Liver (tissue), 9 donors: Measurements from ENCODE around the gene TGFB1I1. TPM values are rescaled to one million over a fixed set of nuclear protein-coding genes. Genes with fewer than 3 reads are reported as not detected.

Experiments used
- DNase-seq: peaks from one replicate; pipeline ENCODE4 v3.0.0-alpha.2; 2017; ENCODE audit warnings: low spot score
- H3K27ac ChIP-seq, 2 donors: one replicate each; pipeline ENCODE4 v1.7.0; 2013; ENCODE audit warnings: inconsistent platforms in 2 of 2, low read length in 2 of 2, control low read depth in 1 of 2, low read depth in 1 of 2, mild to moderate bottlenecking in 1 of 2
- H3K27me3 ChIP-seq, 4 donors: one replicate each; pipeline versions ENCODE4 v1.6.1 to v1.7.0; 2013; ENCODE audit warnings: low read length in 3 of 4, inconsistent platforms in 1 of 4, mild to moderate bottlenecking in 1 of 4, moderate library complexity in 1 of 4; ENCODE audit not compliant: control insufficient read depth in 4 of 4, insufficient read depth in 4 of 4
- H3K36me3 ChIP-seq, 4 donors: one replicate each; pipeline versions ENCODE4 v1.6.1 to v1.7.0; 2013; ENCODE audit warnings: low read length in 3 of 4, mild to moderate bottlenecking in 3 of 4, low read depth in 1 of 4, moderate library complexity in 1 of 4; ENCODE audit not compliant: control insufficient read depth in 4 of 4, insufficient read depth in 3 of 4
- H3K4me1 ChIP-seq, 4 donors: one replicate each; pipeline versions ENCODE4 v1.6.1 to v1.7.0; 2013; ENCODE audit warnings: low read length in 3 of 4, mild to moderate bottlenecking in 3 of 4, moderate library complexity in 1 of 4; ENCODE audit not compliant: control insufficient read depth in 4 of 4, insufficient read depth in 4 of 4
- H3K4me3 ChIP-seq, 3 donors: one replicate each; pipeline versions ENCODE4 v1.6.1 to v1.7.0; 2013; ENCODE audit warnings: low read length in 3 of 3, control low read depth in 1 of 3, low read depth in 1 of 3, mild to moderate bottlenecking in 1 of 3
- H3K9ac ChIP-seq, 2 donors: one replicate each; pipeline ENCODE4 v1.7.0; 2013; ENCODE audit warnings: low read length in 2 of 2, mild to moderate bottlenecking in 2 of 2, moderate library complexity in 2 of 2, control low read depth in 1 of 2, low read depth in 1 of 2
- H3K9me3 ChIP-seq, 4 donors: one replicate each; pipeline versions ENCODE4 v1.6.1 to v1.7.0; 2013; ENCODE audit warnings: low read length in 3 of 4; ENCODE audit not compliant: control insufficient read depth in 4 of 4
- EGR1 ChIP-seq, 2 donors: IDR thresholded peaks; 2 replicates each; pipeline ENCODE4 v1.6.1; 2016 to 2018; ENCODE audit warnings: antibody characterized with exemption in 2 of 2, low read depth in 2 of 2
- FOXA1 ChIP-seq: IDR thresholded peaks from 2 replicates; pipeline ENCODE4 v1.6.1; 2016; ENCODE audit warnings: antibody characterized with exemption
- FOXA2 ChIP-seq: IDR thresholded peaks from 2 replicates; pipeline ENCODE4 v1.6.1; 2016; ENCODE audit warnings: antibody characterized with exemption
- HNF4A ChIP-seq, 2 donors: conservative IDR thresholded peaks; 2 replicates each; pipeline ENCODE4 v1.6.1; 2016; ENCODE audit warnings: antibody characterized with exemption in 2 of 2, mild to moderate bottlenecking in 2 of 2
- HNF4G ChIP-seq: IDR thresholded peaks from 2 replicates; pipeline ENCODE4 v1.6.1; 2016; ENCODE audit warnings: antibody characterized with exemption
- JUND ChIP-seq, 2 donors: IDR thresholded peaks; 2 replicates each; pipeline ENCODE4 v1.6.1; 2016; ENCODE audit warnings: antibody characterized with exemption in 2 of 2
- NR2F2 ChIP-seq: IDR thresholded peaks from 2 replicates; pipeline ENCODE4 v1.6.1; 2016; ENCODE audit warnings: antibody characterized with exemption
- RAD21 ChIP-seq, 2 donors: IDR thresholded peaks; 2 replicates each; pipeline ENCODE4 v1.6.1; 2016; ENCODE audit warnings: antibody characterized with exemption in 2 of 2, mild to moderate bottlenecking in 2 of 2
- SP1 ChIP-seq: IDR thresholded peaks from 2 replicates; pipeline ENCODE4 v1.6.1; 2018; ENCODE audit warnings: antibody characterized with exemption, mild to moderate bottlenecking
- TAF1 ChIP-seq: conservative IDR thresholded peaks from 2 replicates; pipeline ENCODE4 v1.6.1; 2016; ENCODE audit warnings: antibody characterized with exemption, mild to moderate bottlenecking
- YY1 ChIP-seq: IDR thresholded peaks from 2 replicates; pipeline ENCODE4 v1.6.1; 2016; ENCODE audit warnings: antibody characterized with exemption, mild to moderate bottlenecking
- WGBS: extraction: QIAGEN DNeasy Blood & Tissue Kit; methylation state at CpG from one replicate; pipeline ENCODE4 v1.1.7; 2013; 5-methylcytosine and 5-hydroxymethylcytosine counted together
- polyA plus RNA-seq, 2 donors: library from polyadenylated mRNA; stranded (reverse) in 1 of 2; unstranded in 1 of 2; fragments of 200-250 nt in 1 of 2; fragments of >200 nt in 1 of 2; fragmentation: Nextera tagmentation in 1 of 2; extraction: Ambion mirVana in 1 of 2; gene quantifications; one replicate each; pipeline versions ENCODE4 v1.2.1 to v1.2.3, GENCODE V29; 2013 to 2015
- total RNA-seq, 2 donors: library from RNA; depleted of rRNA; stranded (reverse); fragments of >200 nt; gene quantifications; one replicate each; pipeline ENCODE4 v1.2.3, GENCODE V29; 2014
- TF ChIP-seq, protein P1 (sequence below): IDR thresholded peaks from 2 replicates; pipeline ENCODE4 v1.6.1; 2016; ENCODE audit warnings: antibody characterized with exemption
- TF ChIP-seq, protein P2 (sequence below): IDR thresholded peaks from 2 replicates; pipeline ENCODE4 v1.6.1; 2016; ENCODE audit warnings: antibody characterized with exemption, mild to moderate bottlenecking
- TF ChIP-seq, protein P3 (sequence below): fragments of 150-350 bp; IDR thresholded peaks from 2 replicates; pipeline ENCODE4 v1.5.1; 2017; ENCODE audit warnings: improper control_type of control experiment, low read depth, low read length; ENCODE audit not compliant: missing input control
- TF ChIP-seq, protein P4 (sequence below): IDR thresholded peaks from 2 replicates; pipeline ENCODE4 v1.6.1; 2016; ENCODE audit warnings: antibody characterized with exemption
- donor health status: healthy.
- donor health status: healthy.
- donor health status: healthy.
- donor health status: healthy.
- donor health status: healthy.

The TGFB1I1 gene
- total and polyA plus RNA-seq, 4 donors, result 4.2 to 8.3 (median 5.8) TPM

DNA sequence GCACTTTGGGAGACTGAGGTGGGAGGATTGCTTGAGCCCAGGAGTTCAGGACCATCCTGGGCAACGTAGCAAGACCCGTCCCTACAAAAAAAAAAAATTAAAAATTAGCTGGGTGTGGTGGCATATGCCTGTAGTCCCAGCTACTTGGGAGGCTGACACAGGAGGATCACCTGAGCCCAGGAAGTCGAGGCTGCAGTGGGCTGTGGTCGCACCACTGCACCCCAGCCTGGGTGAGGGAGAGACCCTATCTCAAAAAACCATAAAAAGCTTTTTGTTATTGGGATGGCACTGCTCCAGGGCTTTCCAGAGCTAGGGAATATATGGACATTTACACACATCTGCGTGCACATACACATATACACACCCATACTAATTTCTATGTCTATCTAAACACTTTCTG is 20.8 kb upstream of the TGFB1I1 start:
- H3K4me3 ChIP-seq, result no peak overlapping the region
- 90% methylated on average over 5 of the region's 5 CpGs for WGBS

DNA sequence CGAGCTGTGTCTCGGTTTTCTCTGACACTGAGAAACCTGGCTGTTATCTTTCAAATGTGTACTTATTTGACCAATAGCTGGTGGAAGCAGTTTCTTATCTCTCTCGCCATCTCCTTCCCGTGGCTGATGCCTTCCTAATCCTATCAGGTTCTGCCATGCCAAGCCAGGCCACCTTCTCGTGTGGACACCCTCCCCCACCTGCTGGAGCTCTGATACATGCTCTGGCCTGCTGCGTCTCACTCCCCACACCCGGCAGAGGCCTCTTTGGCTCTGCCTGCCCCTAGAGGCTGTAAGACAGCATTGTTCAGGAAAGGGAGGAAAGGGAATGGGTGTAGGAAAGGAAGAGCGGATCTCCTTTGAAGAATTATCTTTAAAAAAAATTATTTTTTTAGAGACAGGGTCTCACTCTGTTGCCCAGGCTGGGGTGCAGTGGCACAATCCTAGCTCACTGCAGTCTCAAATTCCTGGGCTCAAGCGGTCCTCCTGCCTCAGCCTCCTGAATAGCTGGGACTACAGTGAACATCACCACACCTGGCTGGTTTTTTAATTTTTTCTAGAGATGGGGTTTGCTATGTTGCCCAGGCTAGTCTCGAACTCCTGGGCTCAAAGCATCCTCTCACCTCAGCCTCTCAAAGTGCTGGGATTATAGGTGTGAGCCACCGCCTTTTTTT is 20.1 kb upstream of the TGFB1I1 start:
- no peak overlapping the region for H3K27ac ChIP-seq
- H3K9me3 ChIP-seq, result no peaks in the 10 kb centered on the region
- no peak overlapping the region for H3K4me3 ChIP-seq
- no peak for DNase-seq
- no peaks in the 10 kb centered on the region for H3K27me3 ChIP-seq
- no peaks in the 10 kb centered on the region for H3K36me3 ChIP-seq
- WGBS, result 53% methylated on average over 11 of the region's 11 CpGs
- H3K9ac ChIP-seq, result no peak overlapping the region
- H3K4me1 ChIP-seq, result peaks cover 10 to 35% (median 20%) of the 10 kb centered on the region in 4 donors
- TF ChIP-seq FOXA2, result no peak
- no peak for TF ChIP-seq SP1
- TF ChIP-seq RAD21 (IDR thresholded peaks at IDR 0.05), result peak; percentile 59 to 76
- TF ChIP-seq YY1, result no peak
- TF ChIP-seq, protein P1, sequence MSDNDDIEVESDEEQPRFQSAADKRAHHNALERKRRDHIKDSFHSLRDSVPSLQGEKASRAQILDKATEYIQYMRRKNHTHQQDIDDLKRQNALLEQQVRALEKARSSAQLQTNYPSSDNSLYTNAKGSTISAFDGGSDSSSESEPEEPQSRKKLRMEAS, result no peak
- no peak for TF ChIP-seq EGR1 (IDR thresholded peaks at IDR 0.05; ENCODE audit: low read depth in 2 of 2)
- TF ChIP-seq, protein P2, sequence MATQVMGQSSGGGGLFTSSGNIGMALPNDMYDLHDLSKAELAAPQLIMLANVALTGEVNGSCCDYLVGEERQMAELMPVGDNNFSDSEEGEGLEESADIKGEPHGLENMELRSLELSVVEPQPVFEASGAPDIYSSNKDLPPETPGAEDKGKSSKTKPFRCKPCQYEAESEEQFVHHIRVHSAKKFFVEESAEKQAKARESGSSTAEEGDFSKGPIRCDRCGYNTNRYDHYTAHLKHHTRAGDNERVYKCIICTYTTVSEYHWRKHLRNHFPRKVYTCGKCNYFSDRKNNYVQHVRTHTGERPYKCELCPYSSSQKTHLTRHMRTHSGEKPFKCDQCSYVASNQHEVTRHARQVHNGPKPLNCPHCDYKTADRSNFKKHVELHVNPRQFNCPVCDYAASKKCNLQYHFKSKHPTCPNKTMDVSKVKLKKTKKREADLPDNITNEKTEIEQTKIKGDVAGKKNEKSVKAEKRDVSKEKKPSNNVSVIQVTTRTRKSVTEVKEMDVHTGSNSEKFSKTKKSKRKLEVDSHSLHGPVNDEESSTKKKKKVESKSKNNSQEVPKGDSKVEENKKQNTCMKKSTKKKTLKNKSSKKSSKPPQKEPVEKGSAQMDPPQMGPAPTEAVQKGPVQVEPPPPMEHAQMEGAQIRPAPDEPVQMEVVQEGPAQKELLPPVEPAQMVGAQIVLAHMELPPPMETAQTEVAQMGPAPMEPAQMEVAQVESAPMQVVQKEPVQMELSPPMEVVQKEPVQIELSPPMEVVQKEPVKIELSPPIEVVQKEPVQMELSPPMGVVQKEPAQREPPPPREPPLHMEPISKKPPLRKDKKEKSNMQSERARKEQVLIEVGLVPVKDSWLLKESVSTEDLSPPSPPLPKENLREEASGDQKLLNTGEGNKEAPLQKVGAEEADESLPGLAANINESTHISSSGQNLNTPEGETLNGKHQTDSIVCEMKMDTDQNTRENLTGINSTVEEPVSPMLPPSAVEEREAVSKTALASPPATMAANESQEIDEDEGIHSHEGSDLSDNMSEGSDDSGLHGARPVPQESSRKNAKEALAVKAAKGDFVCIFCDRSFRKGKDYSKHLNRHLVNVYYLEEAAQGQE, result no peak
- TF ChIP-seq, protein P3, sequence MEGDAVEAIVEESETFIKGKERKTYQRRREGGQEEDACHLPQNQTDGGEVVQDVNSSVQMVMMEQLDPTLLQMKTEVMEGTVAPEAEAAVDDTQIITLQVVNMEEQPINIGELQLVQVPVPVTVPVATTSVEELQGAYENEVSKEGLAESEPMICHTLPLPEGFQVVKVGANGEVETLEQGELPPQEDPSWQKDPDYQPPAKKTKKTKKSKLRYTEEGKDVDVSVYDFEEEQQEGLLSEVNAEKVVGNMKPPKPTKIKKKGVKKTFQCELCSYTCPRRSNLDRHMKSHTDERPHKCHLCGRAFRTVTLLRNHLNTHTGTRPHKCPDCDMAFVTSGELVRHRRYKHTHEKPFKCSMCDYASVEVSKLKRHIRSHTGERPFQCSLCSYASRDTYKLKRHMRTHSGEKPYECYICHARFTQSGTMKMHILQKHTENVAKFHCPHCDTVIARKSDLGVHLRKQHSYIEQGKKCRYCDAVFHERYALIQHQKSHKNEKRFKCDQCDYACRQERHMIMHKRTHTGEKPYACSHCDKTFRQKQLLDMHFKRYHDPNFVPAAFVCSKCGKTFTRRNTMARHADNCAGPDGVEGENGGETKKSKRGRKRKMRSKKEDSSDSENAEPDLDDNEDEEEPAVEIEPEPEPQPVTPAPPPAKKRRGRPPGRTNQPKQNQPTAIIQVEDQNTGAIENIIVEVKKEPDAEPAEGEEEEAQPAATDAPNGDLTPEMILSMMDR, result peak; percentile 52
- TF ChIP-seq HNF4A (conservative IDR thresholded peaks at IDR 0.05), result no peak
- TF ChIP-seq HNF4G, result no peak
- TF ChIP-seq TAF1, result no peak

More for the DNA sequence above, 20.8 kb upstream of the TGFB1I1 start:
- Histone ChIP-seq H3K9ac (no peak overlapping the region), H3K4me1 (peaks cover 6 to 30% (median 15%) of the 10 kb centered on the region in 4 donors), H3K27me3 (no peaks in the 10 kb centered on the region), H3K36me3 (no peaks in the 10 kb centered on the region), H3K27ac (no peak overlapping the region), H3K9me3 (no peaks in the 10 kb centered on the region)
- TF ChIP-seq NR2F2 (no peak), TAF1 (no peak), JUND (IDR thresholded peaks at IDR 0.05) (no peak), FOXA1 (no peak)
- TF ChIP-seq, protein P3, result no peak
- TF ChIP-seq, protein P4, sequence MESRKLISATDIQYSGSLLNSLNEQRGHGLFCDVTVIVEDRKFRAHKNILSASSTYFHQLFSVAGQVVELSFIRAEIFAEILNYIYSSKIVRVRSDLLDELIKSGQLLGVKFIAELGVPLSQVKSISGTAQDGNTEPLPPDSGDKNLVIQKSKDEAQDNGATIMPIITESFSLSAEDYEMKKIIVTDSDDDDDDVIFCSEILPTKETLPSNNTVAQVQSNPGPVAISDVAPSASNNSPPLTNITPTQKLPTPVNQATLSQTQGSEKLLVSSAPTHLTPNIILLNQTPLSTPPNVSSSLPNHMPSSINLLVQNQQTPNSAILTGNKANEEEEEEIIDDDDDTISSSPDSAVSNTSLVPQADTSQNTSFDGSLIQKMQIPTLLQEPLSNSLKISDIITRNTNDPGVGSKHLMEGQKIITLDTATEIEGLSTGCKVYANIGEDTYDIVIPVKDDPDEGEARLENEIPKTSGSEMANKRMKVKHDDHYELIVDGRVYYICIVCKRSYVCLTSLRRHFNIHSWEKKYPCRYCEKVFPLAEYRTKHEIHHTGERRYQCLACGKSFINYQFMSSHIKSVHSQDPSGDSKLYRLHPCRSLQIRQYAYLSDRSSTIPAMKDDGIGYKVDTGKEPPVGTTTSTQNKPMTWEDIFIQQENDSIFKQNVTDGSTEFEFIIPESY, result no peak
- no peak for DNase-seq
